ENCODE measurements around the gene PHF12. TPM values are rescaled to one million over a fixed set of nuclear protein-coding genes. Genes with fewer than 3 reads are reported as not detected.
"Not testable (repeated sequence)": the region's sequence is repeated elsewhere in the genome, so short reads cannot be mapped to it uniquely, and the experiment has no call there.

Gene PHF12
- total RNA-seq, 2 donors from 2014 or later: 46.2 to 71.7 TPM

DNA sequence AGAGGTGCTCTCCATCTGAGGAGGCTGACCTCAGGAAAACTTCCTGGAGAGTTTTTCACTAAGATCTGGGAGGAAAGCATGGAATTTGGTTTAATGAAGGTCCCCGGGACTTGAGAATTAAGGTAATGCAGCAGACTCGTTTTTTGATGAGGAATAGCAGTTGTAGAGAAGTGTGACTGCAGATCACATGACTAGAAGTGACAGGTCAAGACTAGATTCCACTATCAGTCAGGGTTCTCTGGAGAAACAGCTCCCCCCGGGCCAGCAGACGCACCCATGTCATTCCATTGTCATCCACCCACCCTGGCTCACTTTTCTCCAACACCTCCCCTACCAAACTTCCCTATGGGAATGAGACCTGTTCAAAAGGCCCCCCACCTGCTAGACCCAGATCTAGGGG, 46.5 kb downstream of the PHF12 start:
- DNase-seq (ENCODE audit: low spot score in 2 of 2) (no peak), ATAC-seq (no peak)
- peaks cover 0 to 5% of the 10 kb centered on the region in 2 donors for H3K9me3 Mint-ChIP-seq
- no peak overlapping the region for H3K27ac Mint-ChIP-seq
- H3K36me3 Mint-ChIP-seq: peaks cover 16 to 19% of the 10 kb centered on the region in 2 donors

GRCh38 chr17:28903546-28903841, 47.8 kb downstream of the PHF12 start:
- H3K9me3 Mint-ChIP-seq; ATAC-seq; DNase-seq (ENCODE audit: low spot score in 2 of 2): not testable (repeated sequence)
- peaks cover 16 to 22% of the 10 kb centered on the region in 2 donors for H3K36me3 Mint-ChIP-seq
- peak overlapping the region; percentile 16 to 82 for H3K27ac Mint-ChIP-seq

DNA sequence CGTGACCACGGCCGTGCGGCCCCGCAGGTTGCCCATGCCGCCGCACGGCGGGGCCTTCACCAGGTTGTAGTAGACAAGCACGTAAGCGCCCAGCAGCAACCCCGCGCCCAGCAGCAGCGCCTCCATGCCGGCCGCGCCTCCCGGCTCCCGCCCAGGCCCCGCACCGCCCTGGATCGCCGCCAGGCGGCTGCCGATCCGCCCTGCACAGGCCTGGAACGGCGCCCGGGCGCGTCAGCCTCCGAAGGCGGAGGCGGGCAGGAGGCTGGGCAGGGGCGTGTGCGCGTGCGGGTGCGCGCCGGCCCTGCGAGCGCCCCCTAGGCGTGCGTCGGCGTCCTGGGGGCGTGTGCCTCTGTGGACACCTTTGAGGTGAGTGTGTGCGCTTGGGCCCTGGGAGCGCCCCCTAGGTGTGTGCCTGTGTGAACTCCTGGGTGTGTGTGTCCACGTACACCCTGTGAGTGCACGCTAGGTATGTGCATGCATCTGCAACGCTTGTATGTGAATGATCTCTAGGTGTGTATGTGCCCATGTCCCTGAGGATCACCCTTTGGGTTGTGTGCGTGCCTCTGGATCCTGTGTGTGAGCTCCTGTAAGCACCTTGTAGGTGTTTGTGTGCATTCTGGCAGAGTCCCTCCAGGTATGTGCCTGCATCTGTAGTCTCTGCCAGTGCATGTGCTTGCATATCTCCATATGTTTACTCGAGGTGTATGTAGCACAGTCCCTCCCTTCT, 48.3 kb downstream of the PHF12 start, which contains the start of gene DHRS13:
Gene DHRS13, minus strand, starts transcription at position 261 of the 727 bp plus-strand sequence. Its CDS starts 135 bp downstream, at position 126.
- Mint-ChIP-seq H3K9me3 (peaks cover 0 to 5% of the 10 kb centered on the region in 2 donors), H3K36me3 (peaks cover 16 to 26% of the 10 kb centered on the region in 2 donors), H3K27ac (peak within 1 kb of the TSS; percentile 82 to 98)
- DNase-seq (ENCODE audit: low spot score in 2 of 2) (peak; percentile 92 to 99), ATAC-seq (peak; percentile 90 to 94)

- peak overlapping the region; percentile 82 to 98 for H3K27ac Mint-ChIP-seq
- H3K36me3 Mint-ChIP-seq: peaks cover 20 to 31% of the 10 kb centered on the region in 2 donors
- ATAC-seq (peak; percentile 34 to 39), DNase-seq (ENCODE audit: low spot score in 2 of 2) (peak in 1 of 2 donors; percentile 64)
- peaks cover 0 to 5% of the 10 kb centered on the region in 2 donors for H3K9me3 Mint-ChIP-seq
Observed at GRCh38 chr17:28901866-28902818, 49.2 kb downstream of the PHF12 start.

DNA sequence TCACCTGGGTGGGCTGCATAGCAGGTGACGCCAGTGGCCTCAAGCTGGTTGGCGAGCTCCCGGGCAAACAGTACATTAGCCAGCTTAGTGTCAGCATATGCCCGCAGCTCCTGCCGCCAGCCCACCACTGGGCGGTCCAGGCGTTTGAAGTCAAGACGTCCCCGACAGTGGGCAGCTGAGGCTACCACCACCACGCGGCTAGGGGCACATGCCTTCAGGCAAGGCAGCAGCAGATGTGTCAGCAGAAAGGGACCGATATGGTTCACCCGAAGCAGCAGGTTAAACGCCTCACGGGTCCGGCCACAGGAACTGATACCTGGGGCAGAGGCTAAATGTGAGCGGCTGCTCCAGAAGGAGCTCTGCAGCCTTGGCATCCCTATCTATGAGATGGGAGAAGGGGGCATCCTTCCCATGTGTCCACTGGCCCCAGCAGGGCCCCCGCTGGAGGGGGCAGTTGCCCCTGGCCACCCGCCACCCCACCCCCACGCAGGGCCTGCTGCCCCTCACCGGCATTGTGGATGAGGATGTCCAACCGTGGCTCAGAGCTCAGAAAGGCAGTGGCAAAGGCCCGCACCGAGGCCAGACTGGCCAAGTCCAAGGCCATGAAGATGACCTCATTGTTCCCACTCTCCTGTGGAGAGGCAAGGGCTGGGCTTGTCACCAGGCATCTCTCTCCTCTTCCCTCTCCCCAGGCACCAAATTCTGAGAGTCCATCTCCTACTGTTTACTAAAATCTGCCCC, 50.2 kb downstream of the PHF12 start:
- ATAC-seq: no peak
- H3K36me3 Mint-ChIP-seq: peaks cover 20 to 39% of the 10 kb centered on the region in 2 donors
- H3K9me3 Mint-ChIP-seq: peaks cover 0 to 5% of the 10 kb centered on the region in 2 donors
- peak overlapping the region; percentile 82 to 98 for H3K27ac Mint-ChIP-seq
- DNase-seq (ENCODE audit: low spot score in 2 of 2): no peak

DNA sequence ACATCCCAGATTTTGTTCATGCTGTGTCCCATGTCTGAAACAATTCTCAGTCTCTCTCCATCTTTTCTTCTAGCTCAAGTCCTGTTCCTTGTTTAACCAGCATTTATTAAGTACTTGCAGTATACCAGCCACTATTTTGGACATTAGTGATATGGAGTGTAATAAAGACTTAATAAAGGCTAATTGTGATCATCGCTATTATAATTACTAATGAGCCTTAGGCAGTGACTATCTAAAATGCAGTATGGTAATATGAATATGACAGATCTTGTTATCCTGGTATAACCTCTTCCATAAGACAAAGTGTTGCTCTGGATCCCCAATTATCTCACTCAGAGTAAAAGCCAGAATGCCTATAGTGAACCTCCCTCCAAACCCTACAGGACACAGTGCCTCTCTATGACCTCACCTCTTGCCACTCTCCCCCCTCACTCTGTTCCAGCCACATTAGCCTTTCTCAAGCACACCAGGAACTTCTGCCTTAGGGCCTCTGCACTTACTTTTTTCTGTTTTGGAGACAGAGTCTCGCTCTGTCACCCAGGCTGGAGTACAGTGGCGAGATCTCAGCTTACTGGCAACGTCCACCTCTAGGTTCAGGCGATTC, 52.0 kb downstream of the PHF12 start:
- Mint-ChIP-seq H3K36me3 (peaks cover 20 to 48% of the 10 kb centered on the region in 2 donors), H3K27ac (no peak overlapping the region), H3K9me3 (peaks cover 0 to 5% of the 10 kb centered on the region in 2 donors)
- no peak for DNase-seq (ENCODE audit: low spot score in 2 of 2)
- ATAC-seq: no peak

DNA sequence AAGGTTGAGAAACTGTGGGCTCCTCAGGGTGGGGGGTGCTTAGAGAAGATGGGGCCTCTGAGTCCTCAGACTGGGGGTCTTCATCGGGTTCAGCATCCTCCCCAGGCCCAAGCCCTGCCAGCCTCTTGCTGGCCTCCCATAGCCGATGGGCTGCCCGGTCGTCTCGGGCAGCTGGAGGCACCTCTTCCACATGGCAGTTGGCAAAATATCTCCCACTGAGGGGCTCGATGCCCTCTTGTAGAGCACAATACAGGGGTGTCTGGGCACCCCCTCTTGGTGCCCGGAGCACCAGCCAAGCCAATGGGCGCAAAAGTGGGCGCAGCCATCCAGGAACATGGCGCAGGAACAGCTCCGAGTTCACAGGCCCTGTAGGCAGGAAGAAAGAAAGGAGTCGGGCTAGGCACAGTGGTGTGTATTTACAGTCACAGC, 52.8 kb downstream of the PHF12 start:
- no peak for ATAC-seq
- no peak for DNase-seq (ENCODE audit: low spot score in 2 of 2)
- H3K36me3 Mint-ChIP-seq: peaks cover 20 to 49% of the 10 kb centered on the region in 2 donors
- H3K27ac Mint-ChIP-seq: peak overlapping the region in 1 of 2 donors; percentile 90
- H3K9me3 Mint-ChIP-seq: peaks cover 0 to 5% of the 10 kb centered on the region in 2 donors

GRCh38 chr17:28897769-28898526, 53.4 kb downstream of the PHF12 start:
- DNase-seq (ENCODE audit: low spot score in 2 of 2) (no peak), ATAC-seq (peak in 1 of 2 donors; percentile 9)

GRCh38 chr17:28896884-28897768, 54.2 kb downstream of the PHF12 start, which contains the start of gene FLOT2:
Gene FLOT2 (minus strand): TSS chr17:28897733. CDS start chr17:28897574, 159 bp downstream.
- peak; percentile 71 to 72 for ATAC-seq
- Mint-ChIP-seq H3K36me3 (peaks cover 21 to 57% of the 10 kb centered on the region in 2 donors), H3K9me3 (peaks cover 0 to 5% of the 10 kb centered on the region in 2 donors), H3K27ac (peak within 1 kb of the TSS; percentile 90 to 95)
- DNase-seq (ENCODE audit: low spot score in 2 of 2): peak; percentile 60 to 82

More at GRCh38 chr17:28897769-28898526, 53.4 kb downstream of the PHF12 start:
- H3K27ac Mint-ChIP-seq: peak overlapping the region; percentile 90 to 95
- H3K9me3 Mint-ChIP-seq: peaks cover 0 to 5% of the 10 kb centered on the region in 2 donors
- H3K36me3 Mint-ChIP-seq: peaks cover 24 to 55% of the 10 kb centered on the region in 2 donors

DNA sequence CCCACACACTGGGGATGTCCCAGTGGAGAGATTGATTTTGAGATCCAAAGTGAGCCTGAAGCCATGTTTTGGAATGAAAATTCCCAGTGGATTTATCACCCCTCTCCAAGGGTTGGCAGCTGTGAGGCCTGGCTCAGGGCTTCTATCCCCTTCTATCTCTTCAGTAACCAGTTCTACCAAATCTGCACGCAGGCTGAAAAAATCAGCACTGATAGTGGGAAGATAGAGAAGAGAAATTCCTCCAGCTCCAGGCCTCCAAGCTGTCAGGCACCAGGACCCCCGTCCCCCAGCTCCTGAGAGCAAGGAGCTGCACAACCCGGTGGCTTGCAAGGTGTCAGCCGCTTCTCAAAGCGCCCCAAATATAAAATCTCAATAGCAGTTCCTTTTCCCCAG, 54.8 kb downstream of the PHF12 start:
- Mint-ChIP-seq H3K36me3 (peaks cover 19 to 57% of the 10 kb centered on the region in 2 donors), H3K27ac (peak overlapping the region; percentile 90 to 95), H3K9me3 (peaks cover 0 to 5% of the 10 kb centered on the region in 2 donors)
- ATAC-seq (no peak), DNase-seq (ENCODE audit: low spot score in 2 of 2) (no peak)

- no peak for ATAC-seq
- DNase-seq (ENCODE audit: low spot score in 2 of 2): no peak
- Mint-ChIP-seq H3K9me3 (peaks cover 0 to 5% of the 10 kb centered on the region in 2 donors), H3K36me3 (peaks cover 20 to 61% of the 10 kb centered on the region in 2 donors), H3K27ac (peak overlapping the region; percentile 90 to 95)
Observed at GRCh38 chr17:28895794-28896447, 55.4 kb downstream of the PHF12 start.

- H3K36me3 Mint-ChIP-seq: peaks cover 14 to 51% of the 10 kb centered on the region in 2 donors
- ATAC-seq: peak; percentile 35
- DNase-seq (ENCODE audit: low spot score in 2 of 2): peak in 1 of 2 donors; percentile 42
Observed at GRCh38 chr17:28893248-28894183, 57.8 kb downstream of the PHF12 start.

GRCh38 chr17:28892024-28892423, 59.3 kb downstream of the PHF12 start:
- H3K9me3 Mint-ChIP-seq: no peaks in the 10 kb centered on the region
- peak overlapping the region; percentile 90 to 100 for H3K27ac Mint-ChIP-seq
- ATAC-seq (no peak), DNase-seq (ENCODE audit: low spot score in 2 of 2) (no peak)
- H3K36me3 Mint-ChIP-seq: peaks cover 10 to 43% of the 10 kb centered on the region in 2 donors

More at GRCh38 chr17:28893248-28894183, 57.8 kb downstream of the PHF12 start:
- H3K9me3 Mint-ChIP-seq: not testable (repeated sequence)
- H3K27ac Mint-ChIP-seq: peak overlapping the region; percentile 100
